IMR-90 (cell line): Measurements from ENCODE around the gene DIPK1B. TPM values are rescaled to one million over a fixed set of nuclear protein-coding genes. Genes with fewer than 3 reads are reported as not detected.

Experiments
- ATAC-seq: fragments of 200-7000 bp; cut with Tn5 transposase; 2 replicates; pipeline ENCODE4 v1.9.1; 2020; ENCODE audit warnings: low read depth, mild to moderate bottlenecking, moderate library complexity
- BruUV-seq: library from RNA; stranded (reverse); fragments of 400-500 nt; replicated peaks from 2 replicates; lab custom pipeline; 2021; lab: Mats Ljungman, UMichigan
- CTCF ChIA-PET: fragments of 300-600 bp; formaldehyde crosslinking; extraction: SDS; loops from one replicate; lab custom pipeline; 2021; ENCODE audit warnings: antibody characterized with exemption; lab: Yijun Ruan, JAX
- POLR2A ChIA-PET: fragments of 300-600 bp; sonication (Branson Sonifier 250); formaldehyde crosslinking; loops from one replicate; lab custom pipeline; 2022; ENCODE audit warnings: antibody characterized with exemption; ENCODE audit not compliant: unreplicated experiment; lab: Charles Lee
- DNase-seq: peaks from one replicate; pipeline ENCODE4 v3.0.0; 2013
- H2AFZ ChIP-seq: replicated peaks from 2 replicates; pipeline ENCODE3; 2013; ENCODE audit warnings: low read length, mild to moderate bottlenecking; ENCODE audit not compliant: poor library complexity
- H2AK5ac ChIP-seq: 2 replicates; pipeline ENCODE4 v1.6.1; 2013; ENCODE audit warnings: low read depth, low read length, inconsistent platforms
- H2AK9ac ChIP-seq: replicated peaks from 2 replicates; pipeline ENCODE3; 2013; ENCODE audit warnings: mild to moderate bottlenecking, low read depth, low read length, moderate library complexity; ENCODE audit not compliant: poor library complexity
- H2BK120ac ChIP-seq: 2 replicates; pipeline ENCODE4 v1.6.1; 2013; ENCODE audit warnings: low read depth, low read length, inconsistent platforms
- H2BK15ac ChIP-seq: 3 replicates; pipeline ENCODE4 v1.6.1; 2013; ENCODE audit warnings: low read depth, low read length, inconsistent platforms
- H2BK20ac ChIP-seq: 2 replicates; pipeline ENCODE4 v1.6.1; 2013; ENCODE audit warnings: low read depth, mild to moderate bottlenecking, inconsistent platforms, low read length, moderate library complexity
- H2BK5ac ChIP-seq: 2 replicates; pipeline ENCODE4 v1.6.1; 2013; ENCODE audit warnings: mild to moderate bottlenecking, low read depth, low read length, inconsistent platforms; ENCODE audit not compliant: poor library complexity, severe bottlenecking
- H3K14ac ChIP-seq: replicated peaks from 2 replicates; pipeline ENCODE4 v1.6.1; 2013; ENCODE audit warnings: low read depth, low read length, inconsistent platforms
- H3K18ac ChIP-seq: 2 replicates; pipeline ENCODE4 v1.6.1; 2013; ENCODE audit warnings: low read depth, low read length, control low read depth
- H3K23ac ChIP-seq: 2 replicates; pipeline ENCODE4 v1.6.1; 2013; ENCODE audit warnings: low read depth, low read length, inconsistent platforms
- H3K27ac ChIP-seq: 2 replicates; pipeline ENCODE4 v1.5.1; 2013; ENCODE audit warnings: mild to moderate bottlenecking, control low read depth, low read length; ENCODE audit not compliant: insufficient read depth
- H3K27me3 ChIP-seq: 2 replicates; pipeline ENCODE4 v1.6.1; 2013; ENCODE audit warnings: low read length; ENCODE audit not compliant: control insufficient read depth, insufficient read depth
- H3K36me3 ChIP-seq: 2 replicates; pipeline ENCODE4 v1.6.1; 2013; ENCODE audit warnings: low read length, mixed read lengths; ENCODE audit not compliant: control insufficient read depth, insufficient read depth
- H3K4ac ChIP-seq: 2 replicates; pipeline ENCODE4 v1.6.1; 2013; ENCODE audit warnings: low read depth, low read length, inconsistent platforms
- H3K4me1 ChIP-seq: 2 replicates; pipeline ENCODE4 v1.6.1; 2013; ENCODE audit warnings: low read length, mixed read lengths; ENCODE audit not compliant: control insufficient read depth, insufficient read depth
- H3K4me2 ChIP-seq: 2 replicates; pipeline ENCODE4 v1.6.1; 2013; ENCODE audit warnings: low read depth, mild to moderate bottlenecking, control low read depth, low read length, moderate library complexity
- H3K4me3 ChIP-seq: 2 replicates; pipeline ENCODE4 v1.5.1; 2013; ENCODE audit warnings: low read depth, mild to moderate bottlenecking, control low read depth, low read length, moderate library complexity; ENCODE audit not compliant: insufficient read depth
- H3K56ac ChIP-seq: 2 replicates; pipeline ENCODE4 v1.6.1; 2013; ENCODE audit warnings: low read length, inconsistent platforms; ENCODE audit not compliant: insufficient read depth; ENCODE audit errors: extremely low read depth
- H3K79me1 ChIP-seq, 2 experiments: 2 replicates each; pipeline ENCODE4 v1.6.1; 2013; ENCODE audit warnings: low read length in 2 of 2, inconsistent platforms in 1 of 2, low read depth in 1 of 2
- H3K9ac ChIP-seq: 2 replicates; pipeline ENCODE4 v1.6.1; 2013; ENCODE audit warnings: low read depth, low read length, control low read depth
- H3K9me1 ChIP-seq: 2 replicates; pipeline ENCODE4 v1.6.1; 2013; ENCODE audit warnings: low read length, inconsistent platforms; ENCODE audit not compliant: insufficient read depth
- H3K9me3 ChIP-seq: 2 replicates; pipeline ENCODE4 v1.6.1; 2013; ENCODE audit warnings: low read length; ENCODE audit not compliant: control insufficient read depth, insufficient read depth
- H4K20me1 ChIP-seq: 2 replicates; pipeline ENCODE4 v1.6.1; 2013; ENCODE audit warnings: low read length, inconsistent platforms; ENCODE audit not compliant: insufficient read depth
- H4K5ac ChIP-seq: 2 replicates; pipeline ENCODE4 v1.6.1; 2013; ENCODE audit warnings: mild to moderate bottlenecking, low read depth, low read length, control low read depth
- H4K8ac ChIP-seq, 2 experiments: 2 replicates each; pipeline ENCODE4 v1.6.1; 2013; ENCODE audit warnings: low read depth in 2 of 2, low read length in 2 of 2, control low read depth in 1 of 2, inconsistent platforms in 1 of 2
- H4K91ac ChIP-seq: 2 replicates; pipeline ENCODE4 v1.6.1; 2013; ENCODE audit warnings: low read depth, low read length, inconsistent platforms; ENCODE audit not compliant: insufficient read depth
- BHLHE40 ChIP-seq: fragments of 150-350 bp; IDR thresholded peaks from 2 replicates; pipeline ENCODE4 v1.6.1; 2016; ENCODE audit warnings: mild to moderate bottlenecking, low read depth, low read length
- CEBPB ChIP-seq: IDR thresholded peaks from 2 replicates; pipeline ENCODE4 v1.6.1; 2012; ENCODE audit warnings: low read depth, low read length, improper control_type of control experiment
- CHD1 ChIP-seq: IDR thresholded peaks from 2 replicates; pipeline ENCODE4 v1.6.1; 2012; ENCODE audit warnings: low read depth, low read length, improper control_type of control experiment
- CTCF ChIP-seq: conservative IDR thresholded peaks from 2 replicates; pipeline ENCODE4 v1.5.1; 2012; ENCODE audit warnings: mild to moderate bottlenecking, low read depth, low read length, improper control_type of control experiment
- FOS ChIP-seq: fragments of 150-350 bp; IDR thresholded peaks from 2 replicates; pipeline ENCODE4 v1.6.1; 2016; ENCODE audit warnings: low read depth, low read length
- MAFK ChIP-seq: IDR thresholded peaks from 2 replicates; pipeline ENCODE4 v1.6.1; 2012; ENCODE audit warnings: low read depth, low read length, improper control_type of control experiment
- MAZ ChIP-seq: IDR thresholded peaks from 2 replicates; pipeline ENCODE4 v1.6.1; 2012; ENCODE audit warnings: low read depth, mild to moderate bottlenecking, low read length, improper control_type of control experiment, moderate library complexity, borderline replicate concordance
- MXI1 ChIP-seq: IDR thresholded peaks from 2 replicates; pipeline ENCODE4 v1.6.1; 2012; ENCODE audit warnings: low read depth, mild to moderate bottlenecking, low read length, moderate library complexity, borderline replicate concordance
- RAD21 ChIP-seq: IDR thresholded peaks from 2 replicates; pipeline ENCODE4 v1.6.1; 2012; ENCODE audit warnings: low read length, improper control_type of control experiment
- RCOR1 ChIP-seq: IDR thresholded peaks from 2 replicates; pipeline ENCODE4 v1.6.1; 2012; ENCODE audit warnings: mild to moderate bottlenecking, low read length, improper control_type of control experiment; ENCODE audit not compliant: insufficient replicate concordance
- RFX5 ChIP-seq: IDR thresholded peaks from 2 replicates; pipeline ENCODE4 v1.8.0; 2012; ENCODE audit warnings: low read depth, mild to moderate bottlenecking, low read length, moderate library complexity
- SMC3 ChIP-seq: fragments of 150-350 bp; IDR thresholded peaks from 2 replicates; pipeline ENCODE4 v1.6.1; 2016; ENCODE audit warnings: low read depth, mild to moderate bottlenecking, antibody characterized with exemption, low read length, moderate library complexity
- WGBS, 2 experiments: methylation state at CpG; one replicate each; pipeline versions ENCODE4 v1.1.5 to v1.1.7; 2013; ENCODE audit warnings: missing lambda C conversion rate in 2 of 2; ENCODE audit not compliant: insufficient read length in 1 of 2; ENCODE audit errors: extremely low coverage in 2 of 2; 5-methylcytosine and 5-hydroxymethylcytosine counted together
- dilution Hi-C: fragments of 300-500 bp; cut with HindIII; formaldehyde crosslinking; loops from one replicate; pipeline ENCODE4 v1.14.3; 2018; ENCODE audit warnings: low sequenced_read_pairs; ENCODE audit not compliant: unreplicated experiment
- in situ Hi-C: fragments of 300-500 bp; cut with MboI; formaldehyde crosslinking; loops from 3 replicates; pipeline ENCODE4 v1.14.3; 2019; ENCODE audit warnings: low sequenced_read_pairs, inconsistent platforms, mixed read lengths
- intact Hi-C: fragments of 100-400 bp; cut with micrococcal nuclease; formaldehyde crosslinking; loops from 2 replicates; pipeline ENCODE4 v1.10.0; 2022
- polyA plus RNA-seq, 3 experiments: library from polyadenylated mRNA; depleted of rRNA; stranded (reverse); fragments of >200 nt; gene quantifications; 2 replicates each; pipeline ENCODE4 v1.2.3, GENCODE V29; 2012; ENCODE audit warnings: low replicate concordance in 1 of 3
- total RNA-seq: library from RNA; depleted of rRNA; stranded (reverse); fragments of >200 nt; gene quantifications from 2 replicates; pipeline ENCODE4 v1.2.3, GENCODE V29; 2012
- TF ChIP-seq, protein P1 (sequence below): fragments of 150-350 bp; IDR thresholded peaks from 2 replicates; pipeline ENCODE4 v1.6.1; 2016; ENCODE audit warnings: low read depth, mild to moderate bottlenecking, low read length, moderate library complexity, borderline replicate concordance

DIPK1B gene
- total and polyA plus RNA-seq, 2 of the 4 experiments (the other 2 are of a cell fraction), result 3.4 to 7.1 TPM

DNA sequence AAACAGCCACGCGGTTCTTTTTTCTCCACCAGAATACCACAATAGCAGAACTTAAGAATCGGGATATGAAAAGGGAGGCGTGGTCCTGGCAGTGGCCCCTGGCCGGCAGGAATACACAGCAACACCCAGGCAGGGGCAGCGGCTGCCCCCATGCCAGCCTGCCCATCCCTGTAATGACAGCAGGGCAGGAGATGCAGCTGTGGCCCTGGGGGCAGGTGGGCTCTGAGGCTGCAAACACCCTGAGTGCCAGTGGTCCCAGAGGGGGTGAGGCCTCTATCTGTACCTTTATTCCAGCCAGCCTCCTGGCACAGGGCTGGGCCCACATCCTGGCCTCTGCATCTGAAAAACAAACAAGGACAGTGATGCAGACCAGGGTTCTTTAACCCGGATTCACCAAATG is 12.4 kb downstream of the DIPK1B start:
- Histone ChIP-seq H3K56ac (no peak overlapping the region), H3K4me1 (peaks cover 25% of the 10 kb centered on the region), H4K20me1 (peaks cover 81% of the 10 kb centered on the region), H3K4me2 (no peak overlapping the region), H3K9me1 (peaks cover 19% of the 10 kb centered on the region), H3K14ac (no peak overlapping the region), H4K91ac (no peak overlapping the region), H3K4me3 (no peak overlapping the region), H4K8ac (no peak overlapping the region), H3K27me3 (no peaks in the 10 kb centered on the region), H3K23ac (no peak overlapping the region), H4K5ac (no peak overlapping the region), H3K18ac (no peak overlapping the region), H3K79me1 (peaks cover 21 to 66% of the 10 kb centered on the region in 2 experiments), H3K27ac (no peak overlapping the region), H2BK15ac (no peak overlapping the region), H3K9me3 (no peaks in the 10 kb centered on the region), H3K9ac (no peak overlapping the region), H3K36me3 (peaks cover 51% of the 10 kb centered on the region), H2AK5ac (no peak overlapping the region), H2BK120ac (no peak overlapping the region), H3K4ac (no peak overlapping the region), H2AK9ac (no peak overlapping the region), H2AFZ (no peak overlapping the region), H2BK5ac (no peak overlapping the region), H2BK20ac (no peak overlapping the region)
- CTCF ChIA-PET, result no interaction called here
- dilution Hi-C loops, result no loop called here
- ATAC-seq, result no peak
- intact Hi-C loops, result no loop called here
- POLR2A ChIA-PET, result no interaction called here
- DNase-seq, result no peak
- no CpG with 5 or more reads among the region's 7 CpGs for WGBS, 2 experiments
- in situ Hi-C loops, result no loop called here
- no peak for TF ChIP-seq CHD1
- TF ChIP-seq RCOR1, result no peak
- TF ChIP-seq MAZ, result no peak
- no peak for TF ChIP-seq MAFK
- no peak for TF ChIP-seq BHLHE40
- TF ChIP-seq SMC3, result no peak
- TF ChIP-seq FOS, result no peak
- no peak for TF ChIP-seq RFX5
- no peak for TF ChIP-seq RAD21
- TF ChIP-seq MXI1, result no peak
- no peak for TF ChIP-seq CTCF
- no peak for TF ChIP-seq CEBPB
- TF ChIP-seq, protein P1, sequence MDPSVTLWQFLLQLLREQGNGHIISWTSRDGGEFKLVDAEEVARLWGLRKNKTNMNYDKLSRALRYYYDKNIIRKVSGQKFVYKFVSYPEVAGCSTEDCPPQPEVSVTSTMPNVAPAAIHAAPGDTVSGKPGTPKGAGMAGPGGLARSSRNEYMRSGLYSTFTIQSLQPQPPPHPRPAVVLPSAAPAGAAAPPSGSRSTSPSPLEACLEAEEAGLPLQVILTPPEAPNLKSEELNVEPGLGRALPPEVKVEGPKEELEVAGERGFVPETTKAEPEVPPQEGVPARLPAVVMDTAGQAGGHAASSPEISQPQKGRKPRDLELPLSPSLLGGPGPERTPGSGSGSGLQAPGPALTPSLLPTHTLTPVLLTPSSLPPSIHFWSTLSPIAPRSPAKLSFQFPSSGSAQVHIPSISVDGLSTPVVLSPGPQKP, result no peak
- no TSS peak for BruUV-seq
